Lower lobe of right lung (tissue), 2 donors: ENCODE data around the gene ACTG2. TPM values are rescaled to one million over a fixed set of nuclear protein-coding genes. Genes with fewer than 3 reads are reported as not detected.
"Not testable (repeated sequence)": the region's sequence is repeated elsewhere in the genome, so short reads cannot be mapped to it uniquely, and the experiment has no call there.

Source experiments
- ATAC-seq, 2 donors: fragments of 200-7000 bp; cut with Tn5 transposase; one replicate each; pipeline ENCODE4 v1.9.1; 2020 to 2022; ENCODE audit warnings: mild to moderate bottlenecking in 2 of 2, moderate library complexity in 2 of 2
- DNase-seq: peaks from one replicate; pipeline ENCODE4 v3.0.0-alpha.2; 2020
- H3K27ac ChIP-seq: fragments of 200-600 bp; one replicate; pipeline ENCODE4 v1.8.0; 2022
- H3K27me3 ChIP-seq: fragments of 200-600 bp; one replicate; pipeline ENCODE4 v1.8.0; 2022; ENCODE audit warnings: low read depth
- H3K36me3 ChIP-seq: fragments of 200-600 bp; one replicate; pipeline ENCODE4 v1.8.0; 2022; ENCODE audit warnings: mild to moderate bottlenecking
- H3K4me1 ChIP-seq: fragments of 200-600 bp; one replicate; pipeline ENCODE4 v1.8.0; 2022
- H3K4me3 ChIP-seq: fragments of 200-600 bp; one replicate; pipeline ENCODE4 v1.8.0; 2022; ENCODE audit warnings: mild to moderate bottlenecking
- H3K9me3 ChIP-seq: fragments of 200-600 bp; one replicate; pipeline ENCODE4 v1.8.0; 2022
- intact Hi-C: fragments of 100-400 bp; cut with DNase I; formaldehyde crosslinking; loops from one replicate; pipeline ENCODE4 v1.11.0; 2022
- total RNA-seq: library from RNA; stranded (reverse); fragmentation: NEBNext Ultra II Directional; extraction: Animal tissue kit (Norgen Biotek cat#: 25700); gene quantifications from one replicate; pipeline ENCODE4 v1.2.1, GENCODE V29; 2021
- TF ChIP-seq, protein P1 (sequence below): fragments of 200-600 bp; IDR thresholded peaks from one replicate; pipeline ENCODE4 v1.8.0; 2022; ENCODE audit warnings: antibody characterized with exemption, mild to moderate bottlenecking
- donor health status: DM: no; HTN: yes; CAD: no; lungs with severe emphysema.

The ACTG2 gene
- total RNA-seq, 1 donor from 2014 or later = 22.2 TPM

DNA sequence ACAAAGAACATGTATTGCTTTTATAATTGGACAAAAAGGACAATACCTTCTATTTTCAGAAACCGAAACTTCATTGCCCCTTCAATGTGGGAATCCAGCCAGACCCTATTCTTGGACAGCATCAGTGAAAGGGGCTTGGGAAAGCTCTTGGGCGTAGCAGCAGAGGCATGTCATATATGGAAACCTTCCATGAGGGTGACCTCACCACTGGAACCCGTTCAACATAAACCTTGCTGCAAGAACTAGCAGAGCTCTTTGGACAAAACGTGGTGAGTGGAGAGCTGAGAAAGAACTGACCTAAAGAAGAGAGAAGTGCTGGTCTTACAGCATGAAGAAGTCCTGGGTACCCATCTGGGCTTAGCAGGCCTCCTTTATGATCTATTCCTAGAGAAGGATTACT lies 22.7 kb upstream of the ACTG2 start:
- no peak overlapping the region for H3K4me3 ChIP-seq
- ATAC-seq = peak in 1 of 2 donors; percentile 63

DNA sequence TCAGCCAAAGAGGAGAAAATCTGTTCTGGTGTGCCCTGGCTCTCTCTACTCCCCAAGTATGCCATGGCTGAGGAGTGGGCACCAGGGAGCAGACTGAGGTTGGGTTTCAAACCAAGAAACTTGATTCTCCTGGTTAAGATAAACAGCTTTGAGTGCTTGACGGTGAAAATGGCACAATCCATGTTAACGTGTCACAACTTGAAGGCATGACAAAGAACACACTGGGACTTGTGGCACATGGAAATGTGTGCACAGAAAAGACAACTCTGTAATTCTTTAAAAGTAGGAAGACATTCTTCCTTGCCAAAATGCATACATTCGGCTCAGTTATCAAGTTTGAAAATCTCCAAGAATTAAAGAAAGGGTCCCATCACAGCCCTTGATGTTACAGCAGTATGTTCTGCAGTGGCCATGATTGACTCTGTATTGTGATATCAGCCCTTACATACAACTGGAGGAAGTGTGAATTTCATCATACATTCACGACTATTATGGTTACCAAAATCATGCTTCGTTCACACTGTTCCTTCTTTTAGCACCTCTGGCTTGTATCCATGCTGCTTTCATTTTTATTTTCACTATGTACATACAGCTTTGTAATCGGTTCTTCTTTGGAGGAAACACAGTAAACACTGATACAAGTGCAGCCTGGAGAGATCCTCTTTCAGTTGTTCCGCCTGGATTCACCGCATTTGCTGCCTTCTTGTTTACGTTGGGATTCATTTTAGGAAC lies 15.6 kb upstream of the ACTG2 start:
- H3K9me3 ChIP-seq = no peaks in the 10 kb centered on the region
- H3K27ac ChIP-seq = no peak overlapping the region
- no peaks in the 10 kb centered on the region for H3K27me3 ChIP-seq
- no peaks in the 10 kb centered on the region for H3K36me3 ChIP-seq
- no peaks in the 10 kb centered on the region for H3K4me1 ChIP-seq
- intact Hi-C loops = no loop called here
- no peak overlapping the region for H3K4me3 ChIP-seq
- TF ChIP-seq, protein P1, sequence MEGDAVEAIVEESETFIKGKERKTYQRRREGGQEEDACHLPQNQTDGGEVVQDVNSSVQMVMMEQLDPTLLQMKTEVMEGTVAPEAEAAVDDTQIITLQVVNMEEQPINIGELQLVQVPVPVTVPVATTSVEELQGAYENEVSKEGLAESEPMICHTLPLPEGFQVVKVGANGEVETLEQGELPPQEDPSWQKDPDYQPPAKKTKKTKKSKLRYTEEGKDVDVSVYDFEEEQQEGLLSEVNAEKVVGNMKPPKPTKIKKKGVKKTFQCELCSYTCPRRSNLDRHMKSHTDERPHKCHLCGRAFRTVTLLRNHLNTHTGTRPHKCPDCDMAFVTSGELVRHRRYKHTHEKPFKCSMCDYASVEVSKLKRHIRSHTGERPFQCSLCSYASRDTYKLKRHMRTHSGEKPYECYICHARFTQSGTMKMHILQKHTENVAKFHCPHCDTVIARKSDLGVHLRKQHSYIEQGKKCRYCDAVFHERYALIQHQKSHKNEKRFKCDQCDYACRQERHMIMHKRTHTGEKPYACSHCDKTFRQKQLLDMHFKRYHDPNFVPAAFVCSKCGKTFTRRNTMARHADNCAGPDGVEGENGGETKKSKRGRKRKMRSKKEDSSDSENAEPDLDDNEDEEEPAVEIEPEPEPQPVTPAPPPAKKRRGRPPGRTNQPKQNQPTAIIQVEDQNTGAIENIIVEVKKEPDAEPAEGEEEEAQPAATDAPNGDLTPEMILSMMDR = no peak
- ATAC-seq (peak; percentile 65 to 80), DNase-seq (no peak)

More for the DNA sequence above, 22.7 kb upstream of the ACTG2 start:
- no peak overlapping the region for H3K27ac ChIP-seq
- H3K36me3 ChIP-seq = peaks cover 22% of the 10 kb centered on the region
- intact Hi-C loops = no loop called here
- no peaks in the 10 kb centered on the region for H3K27me3 ChIP-seq
- no peak for DNase-seq
- H3K9me3 ChIP-seq = no peaks in the 10 kb centered on the region
- TF ChIP-seq, protein P1 = no peak
- peaks cover 10% of the 10 kb centered on the region for H3K4me1 ChIP-seq

DNA sequence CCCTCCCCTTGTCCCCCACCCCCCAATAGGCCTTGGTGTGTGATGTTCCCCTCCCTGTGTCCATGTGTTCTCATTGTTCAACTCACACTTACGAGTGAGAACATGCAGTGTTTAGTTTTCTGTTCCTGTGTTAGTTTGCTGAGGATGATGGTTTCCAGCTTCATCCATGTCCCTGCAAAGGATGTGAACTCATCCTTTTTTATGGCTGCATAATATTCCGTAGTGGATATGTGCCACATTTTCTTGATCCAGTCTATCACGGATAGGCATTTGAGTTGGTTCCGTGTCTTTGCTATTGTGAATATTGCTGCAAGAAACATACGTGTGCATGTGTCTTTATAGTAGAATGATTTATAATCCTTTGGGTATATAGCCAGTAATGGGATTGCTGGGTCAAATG lies 14.8 kb upstream of the ACTG2 start:
- H3K36me3 ChIP-seq, ATAC-seq, DNase-seq, intact Hi-C loops, H3K27me3 ChIP-seq, H3K9me3 ChIP-seq, H3K4me1 ChIP-seq, H3K27ac ChIP-seq, H3K4me3 ChIP-seq: not testable (repeated sequence)

DNA sequence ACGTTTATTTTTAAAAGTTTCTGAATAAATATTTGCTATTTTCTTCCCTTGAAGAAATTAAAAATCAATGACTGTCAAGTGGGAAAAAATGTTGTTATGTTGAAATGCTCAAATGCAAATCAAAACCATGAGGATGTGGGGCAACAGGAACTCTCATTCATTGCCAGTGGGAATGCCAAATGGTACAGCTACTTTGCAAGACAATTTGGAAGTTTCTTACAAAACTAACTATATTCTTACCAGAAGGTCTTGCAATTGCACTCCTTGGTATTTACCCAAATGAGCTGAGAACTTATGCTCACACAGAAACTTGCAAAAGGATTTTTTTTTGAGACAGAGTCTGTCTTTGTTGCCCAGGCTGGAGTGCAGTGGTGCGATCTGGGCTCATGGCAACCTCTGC lies 7.4 kb upstream of the ACTG2 start:
- H3K9me3 ChIP-seq = no peaks in the 10 kb centered on the region
- no peak overlapping the region for H3K4me3 ChIP-seq
- TF ChIP-seq, protein P1 = no peak
- intact Hi-C loops = no loop called here
- no peak overlapping the region for H3K27ac ChIP-seq
- no peaks in the 10 kb centered on the region for H3K36me3 ChIP-seq
- no peak for ATAC-seq
- DNase-seq = no peak
- H3K4me1 ChIP-seq = no peaks in the 10 kb centered on the region
- peaks cover 4% of the 10 kb centered on the region for H3K27me3 ChIP-seq

DNA sequence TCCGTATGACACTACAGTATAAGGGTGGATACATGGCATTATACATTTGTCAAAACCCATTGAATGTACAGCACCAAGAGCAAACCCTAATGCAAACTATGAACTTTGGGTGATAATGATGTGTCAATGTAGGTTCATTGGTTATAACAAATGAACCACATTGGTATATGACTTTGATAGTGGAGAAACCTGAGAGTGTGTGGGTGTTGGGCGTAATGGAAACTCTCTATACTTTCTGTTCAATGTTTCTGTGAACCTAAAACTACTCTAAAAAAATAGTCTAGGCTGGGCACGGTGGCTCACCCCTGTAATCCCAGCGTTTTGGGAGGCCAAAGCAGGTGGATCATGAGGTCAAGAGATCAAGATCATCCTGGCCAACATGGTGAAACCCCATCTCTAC lies 6.5 kb upstream of the ACTG2 start:
- ATAC-seq = no peak
- H3K27ac ChIP-seq = no peak overlapping the region
- intact Hi-C loops = no loop called here
- peaks cover 4% of the 10 kb centered on the region for H3K27me3 ChIP-seq
- H3K4me3 ChIP-seq = no peak overlapping the region
- TF ChIP-seq, protein P1 = no peak
- H3K4me1 ChIP-seq = no peaks in the 10 kb centered on the region
- no peaks in the 10 kb centered on the region for H3K9me3 ChIP-seq
- DNase-seq = no peak
- no peaks in the 10 kb centered on the region for H3K36me3 ChIP-seq

DNA sequence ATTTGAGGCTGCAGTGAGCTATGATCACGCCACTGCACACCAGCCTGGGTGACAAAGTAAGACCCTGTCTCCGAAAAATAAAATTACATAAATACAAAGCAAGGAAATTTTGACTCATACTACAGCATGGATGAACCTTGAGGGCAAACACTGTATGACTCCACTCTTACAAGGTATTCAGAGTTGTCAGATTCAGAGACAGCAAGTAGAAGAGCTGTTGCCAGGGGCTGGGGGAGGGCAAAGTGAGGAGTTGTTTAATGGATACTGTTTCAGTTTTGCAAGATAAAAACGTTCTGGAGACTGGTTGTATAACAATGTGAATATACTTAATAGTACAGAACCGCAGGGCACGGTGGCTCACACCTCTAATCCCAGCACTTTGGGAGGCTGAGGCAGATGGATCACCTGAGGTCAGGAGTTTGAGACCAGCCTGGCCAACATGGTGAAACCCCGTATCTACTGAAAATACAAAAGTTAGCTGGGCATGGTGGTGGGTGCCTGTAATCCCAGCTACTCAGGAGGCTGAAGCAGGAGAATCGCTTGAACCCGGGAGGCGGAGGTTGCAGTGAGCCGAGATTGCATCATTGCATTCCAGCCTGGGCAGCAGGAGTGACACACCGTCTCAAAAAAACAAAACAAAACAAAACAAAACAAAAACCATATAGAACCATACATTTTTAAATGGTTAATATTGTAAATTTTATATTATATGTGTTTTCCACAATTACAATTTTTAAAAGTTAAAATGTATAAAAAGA lies 5.0 kb upstream of the ACTG2 start:
- H3K27me3 ChIP-seq, intact Hi-C loops, DNase-seq, H3K36me3 ChIP-seq, H3K9me3 ChIP-seq, H3K4me1 ChIP-seq, ATAC-seq, H3K4me3 ChIP-seq, H3K27ac ChIP-seq: not testable (repeated sequence)
